HG03045 (cell line): Measurements from ENCODE around the gene AFAP1.

Source experiments
- ATAC-seq: cut with Tn5 transposase; IDR thresholded peaks from one replicate; pipeline ENCODE4 v1.9.1; 2021; ENCODE audit warnings: mild to moderate bottlenecking, moderate library complexity; ENCODE audit not compliant: unreplicated experiment

AFAP1 gene

DNA sequence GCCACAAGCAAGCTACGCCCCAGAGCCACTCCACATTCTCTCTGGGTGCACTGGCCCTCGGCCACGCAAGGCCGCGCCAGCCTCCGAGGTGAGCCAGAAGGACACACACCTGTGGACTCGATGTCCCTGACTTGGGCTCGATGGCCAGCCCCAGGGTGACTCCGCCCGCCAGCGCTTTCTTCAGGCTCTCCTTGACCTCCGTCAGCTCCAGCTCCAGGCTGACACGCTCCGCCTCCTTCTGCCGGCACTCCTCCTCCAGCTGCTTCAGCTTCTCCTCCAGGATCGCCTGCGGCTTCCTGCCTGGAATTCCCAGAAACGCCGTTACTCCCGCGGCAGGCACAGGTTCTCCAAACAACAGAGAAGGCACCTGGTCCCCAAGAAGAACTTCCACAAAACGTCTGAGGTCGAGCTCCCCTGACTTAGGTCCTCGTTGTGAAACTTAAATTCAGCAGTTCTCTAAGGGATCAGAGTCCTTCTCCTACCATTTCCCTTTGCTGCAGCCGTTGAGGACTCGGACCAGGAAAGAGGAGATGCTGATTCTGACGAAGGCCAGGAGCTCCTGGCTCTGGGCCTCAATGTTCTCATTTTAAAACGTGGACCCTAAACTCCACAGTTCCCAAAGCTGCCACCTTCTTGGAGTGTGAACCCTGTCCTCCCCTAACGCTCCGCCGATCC is 166.8 kb downstream of the AFAP1 start:
- no peak for ATAC-seq

DNA sequence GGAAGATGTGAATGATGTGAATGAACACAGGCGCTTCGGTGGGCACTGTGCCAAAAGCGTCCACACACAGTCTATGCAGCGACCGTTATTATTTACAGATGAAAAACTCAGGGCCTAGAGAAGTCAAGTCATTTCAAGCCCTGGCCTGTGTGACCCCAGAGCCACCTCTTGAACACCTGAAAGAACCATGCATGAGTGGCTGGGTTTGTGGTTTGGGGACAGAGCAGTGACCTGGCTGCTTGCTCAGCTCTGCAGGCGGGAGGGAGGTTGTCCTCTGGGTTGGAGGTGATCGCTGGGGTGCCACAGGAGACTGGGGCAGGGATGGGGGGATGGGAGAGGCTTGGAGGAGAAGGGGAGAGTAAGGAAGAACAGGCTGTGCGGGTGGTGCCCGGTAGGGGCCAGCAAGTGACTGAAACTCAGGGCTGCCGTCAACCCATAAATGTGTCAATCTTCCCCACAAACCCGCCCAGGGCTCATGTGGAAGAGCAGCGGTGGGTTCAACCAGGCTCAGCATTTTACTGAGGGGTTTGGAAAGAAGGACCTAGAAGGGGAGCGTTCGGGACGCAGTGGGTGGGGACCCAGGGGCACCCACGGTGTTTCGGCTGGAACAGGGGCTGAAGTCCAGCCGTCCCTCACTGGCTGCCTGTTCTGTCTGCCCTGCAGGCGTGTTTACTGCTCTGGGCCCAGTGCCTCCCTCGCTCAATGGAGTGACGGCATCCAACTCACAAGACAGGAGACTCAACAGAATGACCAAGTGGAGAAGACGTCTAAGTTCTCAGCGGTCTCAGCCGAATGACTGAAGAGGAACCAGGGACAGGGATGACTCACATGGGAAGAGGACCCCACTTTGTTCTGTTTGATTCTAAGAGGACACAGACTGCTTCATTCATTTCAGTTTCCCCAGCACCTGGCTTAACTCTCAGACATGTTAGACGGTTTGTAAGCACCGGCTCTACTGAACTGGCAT is 167.8 kb downstream of the AFAP1 start:
- ATAC-seq: peak; percentile 70

GRCh38 chr4:7771056-7771455 is 168.6 kb downstream of the AFAP1 start:
- ATAC-seq: no peak

DNA sequence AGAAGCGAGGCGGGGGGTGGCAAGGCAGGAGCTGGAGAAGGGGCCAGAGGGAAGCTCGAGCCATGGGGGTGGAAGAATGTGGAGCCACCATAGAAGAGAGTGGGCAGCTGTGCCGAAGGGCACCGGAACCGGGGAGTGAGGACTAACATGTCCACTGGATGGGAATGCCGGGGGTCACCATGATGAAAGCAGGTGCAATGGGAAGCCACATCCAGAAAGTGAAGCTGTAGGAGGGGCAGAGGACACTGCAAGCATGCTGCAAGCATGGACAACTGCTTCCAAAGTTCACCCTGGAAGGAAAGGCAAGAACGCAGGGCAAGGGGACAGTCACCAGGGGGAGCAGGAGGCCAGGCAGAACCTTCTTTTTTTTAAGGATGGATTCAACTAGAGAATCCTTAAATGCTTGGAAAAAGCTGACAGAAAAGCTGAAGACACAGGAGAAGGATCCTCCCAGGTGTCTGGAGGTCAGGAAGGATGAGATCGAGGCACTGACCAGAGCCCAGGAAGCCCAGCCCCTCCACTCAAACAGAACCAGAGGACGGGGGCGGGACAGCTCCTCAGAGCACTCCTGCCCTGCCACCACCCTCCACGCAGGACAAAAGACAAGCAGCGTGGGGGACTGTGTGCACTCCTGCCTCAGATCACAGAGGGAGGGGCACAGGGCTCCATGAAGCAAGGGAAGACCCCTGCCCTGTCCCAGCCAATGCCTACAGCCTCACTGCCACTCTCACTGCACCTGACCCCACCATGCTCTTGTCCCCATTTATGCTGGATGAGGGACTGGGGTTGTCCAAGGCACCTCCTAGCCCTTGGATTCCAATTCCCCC is 169.2 kb downstream of the AFAP1 start:
- no peak for ATAC-seq

DNA sequence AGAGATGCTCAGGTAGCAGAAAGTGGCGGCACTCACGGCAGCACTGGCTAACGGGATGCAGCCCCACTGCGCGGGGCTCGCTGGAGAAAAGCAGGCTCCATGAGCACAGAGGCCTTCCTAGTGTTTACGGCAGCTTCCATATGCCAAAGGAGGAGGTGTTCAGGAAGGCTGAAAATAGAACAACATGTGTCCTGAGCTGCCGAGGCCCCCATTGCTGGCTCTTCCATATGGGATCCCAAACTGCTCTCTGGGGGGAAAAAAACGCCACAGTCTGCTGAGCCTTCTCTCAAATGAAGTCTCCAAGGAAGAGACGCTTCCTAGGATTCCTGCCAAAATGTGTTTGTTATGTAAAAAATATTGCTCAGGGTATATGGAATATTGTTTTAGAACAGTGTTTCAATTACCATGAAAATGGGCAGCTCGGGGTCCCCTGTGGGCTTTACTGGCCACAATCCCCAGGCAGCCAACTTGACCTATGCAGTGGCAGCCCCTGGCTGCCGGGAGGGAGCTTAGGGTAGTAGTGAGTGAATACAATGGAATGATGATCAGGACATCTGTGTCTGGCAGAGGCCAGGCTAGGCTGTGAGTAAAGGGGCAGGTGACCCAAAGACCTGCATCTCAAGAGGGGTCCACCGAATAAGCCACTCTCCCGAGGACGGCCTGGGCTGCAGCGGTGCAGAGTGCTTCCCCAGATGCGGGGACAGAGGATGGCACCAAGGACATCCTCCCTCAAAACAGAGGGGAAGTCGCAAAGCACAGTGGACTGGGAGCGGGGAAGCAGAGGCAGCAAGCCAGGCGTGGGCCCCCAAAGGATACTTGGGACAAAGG is 170.1 kb downstream of the AFAP1 start:
- no peak for ATAC-seq

- no peak for ATAC-seq
Observed at GRCh38 chr4:7768736-7769135, 170.9 kb downstream of the AFAP1 start.

DNA sequence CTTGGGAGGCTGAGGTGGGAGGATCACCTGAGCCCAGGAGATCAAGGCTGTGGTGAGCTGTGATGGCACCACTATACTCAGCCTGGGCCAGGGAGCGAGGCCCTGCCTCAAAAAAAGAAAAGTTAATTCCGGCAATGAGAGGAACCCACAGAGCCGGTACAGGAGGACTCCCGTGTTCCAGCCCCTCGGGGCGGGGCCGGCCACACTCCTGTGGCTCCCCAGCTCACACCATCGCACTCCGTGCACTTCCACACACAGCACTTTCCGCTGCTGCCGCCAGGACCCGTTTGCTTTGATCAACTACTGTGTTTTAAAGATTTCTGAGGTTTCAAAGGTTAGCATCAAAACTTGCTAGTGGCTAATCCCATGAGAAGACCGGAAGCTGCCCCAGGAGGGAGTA is 171.7 kb downstream of the AFAP1 start:
- no peak for ATAC-seq

DNA sequence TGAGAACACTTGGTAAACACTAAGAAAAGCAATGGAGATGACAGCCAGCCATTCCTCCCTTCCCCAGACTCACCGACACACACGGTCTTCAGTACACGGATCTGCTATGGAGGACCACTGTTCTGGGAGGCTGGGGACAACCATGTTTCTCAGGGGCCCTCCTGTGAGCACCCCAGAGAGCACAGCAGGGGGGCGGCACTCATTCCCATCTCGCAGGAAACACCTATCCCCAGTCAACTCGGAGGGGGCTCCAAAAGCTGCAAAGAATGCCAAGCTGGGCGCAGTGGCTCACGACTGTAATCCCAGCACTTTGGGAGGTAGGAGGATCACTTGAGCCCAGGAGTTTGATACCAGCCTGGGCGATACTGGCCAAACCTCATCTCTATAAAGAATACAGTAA is 172.1 kb downstream of the AFAP1 start:
- no peak for ATAC-seq

DNA sequence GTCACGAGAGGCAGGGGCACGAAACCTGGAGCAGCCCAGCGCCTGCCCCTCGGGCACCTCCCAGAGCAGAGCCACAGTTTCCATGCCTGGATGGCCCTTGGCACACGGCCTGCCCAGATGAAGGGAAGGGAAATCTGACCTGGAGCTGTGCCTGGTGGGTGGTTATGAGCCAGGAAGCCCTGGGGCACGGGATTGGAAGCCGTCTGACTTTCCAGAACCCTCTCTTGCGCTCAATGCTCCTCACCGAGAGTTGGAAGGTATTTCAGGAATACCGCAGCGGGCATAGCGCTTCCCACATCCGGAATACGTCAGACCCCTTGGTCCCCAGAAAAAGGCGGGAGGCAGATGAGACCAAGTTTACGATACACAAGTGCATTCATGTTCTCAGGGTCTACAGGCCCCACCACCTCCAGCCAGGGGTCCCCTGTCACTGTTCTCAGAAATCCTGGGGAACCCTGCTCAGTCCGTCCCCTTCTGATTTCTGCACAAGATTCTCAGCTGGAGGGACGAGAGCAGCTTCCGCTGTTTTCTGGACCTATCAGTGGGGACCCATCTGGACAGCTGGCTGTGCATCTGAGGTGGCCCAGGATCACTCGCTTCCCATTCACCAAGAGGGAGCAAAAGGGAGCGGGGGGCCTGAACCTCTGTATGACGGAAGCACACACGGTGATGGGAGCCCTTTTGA is 172.9 kb downstream of the AFAP1 start:
- no peak for ATAC-seq

- ATAC-seq: no peak
Observed at GRCh38 chr4:7766086-7766485, 173.6 kb downstream of the AFAP1 start.

DNA sequence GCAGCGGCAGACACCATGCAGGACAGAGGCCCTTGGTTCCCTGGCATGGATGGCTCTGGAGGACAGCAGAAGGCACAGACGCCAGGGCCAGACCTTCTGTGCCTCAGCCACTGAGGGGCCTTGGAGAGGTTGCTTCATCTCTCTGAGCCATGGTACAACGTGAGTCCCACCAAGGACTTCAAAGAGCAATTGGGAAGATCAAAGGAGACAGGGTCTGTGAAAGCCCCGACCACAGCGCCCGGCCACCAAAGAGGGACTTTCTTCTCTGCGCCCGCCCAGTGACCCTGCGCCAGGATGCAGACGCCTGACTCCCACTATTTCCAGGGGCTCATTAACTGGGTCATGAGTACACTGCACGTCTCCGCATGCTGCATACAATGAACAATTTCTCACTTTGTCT is 174.0 kb downstream of the AFAP1 start:
- no peak for ATAC-seq

GRCh38 chr4:7764466-7764865 is 175.2 kb downstream of the AFAP1 start:
- ATAC-seq: no peak

- no peak for ATAC-seq
Observed at GRCh38 chr4:7763788-7764187, 175.9 kb downstream of the AFAP1 start.

- no peak for ATAC-seq
Observed at GRCh38 chr4:7763106-7763505, 176.6 kb downstream of the AFAP1 start.

DNA sequence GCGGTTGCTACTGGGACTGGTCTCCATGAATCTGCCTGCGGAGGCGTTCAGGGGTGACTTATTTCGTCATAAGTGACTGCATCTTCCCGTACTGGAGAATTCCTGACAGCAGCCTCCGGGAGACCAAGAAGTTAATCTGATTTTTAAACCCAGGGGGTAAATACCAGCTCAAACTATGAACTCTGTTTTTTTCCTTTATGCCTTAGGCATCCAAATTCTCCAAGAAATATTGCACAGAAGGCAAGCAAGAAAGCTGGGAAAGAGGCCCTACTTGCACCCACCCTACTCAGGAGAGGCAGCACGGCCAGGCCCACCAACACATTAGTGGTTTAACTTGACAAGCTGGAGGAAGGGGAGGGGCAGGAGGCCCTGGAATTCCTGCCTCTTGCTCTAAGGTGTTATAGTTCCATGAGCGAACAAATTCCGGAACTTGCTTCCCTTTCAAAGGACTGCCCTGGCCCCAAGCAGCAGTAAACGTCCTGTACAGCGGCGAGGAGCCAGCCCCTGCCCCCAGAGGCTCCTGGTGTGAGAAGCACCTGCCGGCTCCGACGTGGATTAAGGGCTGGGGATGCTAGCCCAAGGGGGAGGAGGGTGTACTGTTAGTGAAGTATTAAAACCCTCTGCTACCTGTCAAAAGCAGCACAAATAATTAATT is 177.2 kb downstream of the AFAP1 start:
- ATAC-seq: no peak

GRCh38 chr4:7761720-7762119 is 177.9 kb downstream of the AFAP1 start:
- ATAC-seq: no peak

- ATAC-seq: no peak
Observed at GRCh38 chr4:7761312-7761711, 178.3 kb downstream of the AFAP1 start.

GRCh38 chr4:7760706-7761105 is 179.0 kb downstream of the AFAP1 start:
- no peak for ATAC-seq

- no peak for ATAC-seq
Observed at GRCh38 chr4:7760228-7760627, 179.4 kb downstream of the AFAP1 start.
